Heart right ventricle (tissue), 16 donors: Measurements from ENCODE around the gene ARL1. TPM values are rescaled to one million over a fixed set of nuclear protein-coding genes. Genes with fewer than 3 reads are reported as not detected.
A peak's percentile ranks its signal among the peaks of the same experiment; 100 is the strongest.

Experiments
- ATAC-seq, 8 donors: fragments of 200-7000 bp; cut with Tn5 transposase; one replicate each; pipeline ENCODE4 v1.9.1; 2020; ENCODE audit warnings: mild to moderate bottlenecking in 8 of 8, moderate library complexity in 8 of 8, moderate number of reproducible peaks in 1 of 8
- DNase-seq, 2 donors: peaks; one replicate each; pipeline ENCODE4 v3.0.0-alpha.2; 2020
- H3K27ac ChIP-seq, 10 donors: fragments of 200-600 bp; sonication (generic) in 2 of 10; one replicate each; pipeline versions ENCODE4 v1.5.0 to v1.8.0; 2020 to 2022; ENCODE audit warnings: mild to moderate bottlenecking in 3 of 10
- H3K27me3 ChIP-seq, 7 donors: fragments of 200-600 bp; one replicate each; pipeline ENCODE4 v1.8.0; 2021 to 2022; ENCODE audit warnings: mild to moderate bottlenecking in 2 of 7
- H3K36me3 ChIP-seq, 9 donors: fragments of 200-600 bp; sonication (generic) in 1 of 9; one replicate each; pipeline versions ENCODE4 v1.5.0 to v1.8.0; 2020 to 2022; ENCODE audit warnings: mild to moderate bottlenecking in 2 of 9
- H3K4me1 ChIP-seq, 9 donors: fragments of 200-600 bp; sonication (generic) in 1 of 9; one replicate each; pipeline versions ENCODE4 v1.5.0 to v1.8.0; 2020 to 2022; ENCODE audit warnings: mild to moderate bottlenecking in 4 of 9
- H3K4me3 ChIP-seq, 10 donors: fragments of 200-600 bp; sonication (generic) in 2 of 10; one replicate each; pipeline versions ENCODE4 v1.5.0 to v1.8.0; 2020 to 2022; ENCODE audit warnings: mild to moderate bottlenecking in 7 of 10, moderate library complexity in 2 of 10
- H3K9me3 ChIP-seq, 11 donors: fragments of 200-600 bp in 10 of 11; sonication (generic) in 2 of 11; one replicate each; pipeline versions ENCODE4 v1.5.0 to v1.8.0; 2013 to 2022; ENCODE audit warnings: mild to moderate bottlenecking in 2 of 11, control low read depth in 1 of 11, moderate library complexity in 1 of 11
- WGBS, 2 donors: extraction: QIAGEN DNeasy Blood & Tissue Kit; methylation state at CpG; one replicate each; pipeline ENCODE4 v1.1.7; 2013; ENCODE audit warnings: inconsistent platforms in 1 of 2; 5-methylcytosine and 5-hydroxymethylcytosine counted together
- intact Hi-C, 10 donors: fragments of 100-400 bp; cut with DNase I; formaldehyde crosslinking; loops; one replicate each; pipeline versions ENCODE4 v1.11.1 to v1.14.2; 2022
- long read RNA-seq, 3 donors: library from polyadenylated mRNA; unstranded; transcript quantifications; one replicate each; pipeline ENCODE4 v2.0.0, GENCODE V29; 2020 to 2021
- polyA plus RNA-seq, 2 donors: library from polyadenylated mRNA; stranded (reverse); fragments of 200-250 nt; gene quantifications; one replicate each; pipeline ENCODE4 v1.2.3, GENCODE V29; 2013
- total RNA-seq, 10 donors: library from RNA; stranded (reverse); fragmentation: NEBNext Ultra II Directional in 3 of 10; extraction: Animal tissue kit (Norgen Biotek cat#: 25700) in 3 of 10; gene quantifications; one replicate each; pipeline versions ENCODE4 v1.2.1 to v1.2.4, GENCODE V29; 2021 to 2023
- TF ChIP-seq, protein P1 (sequence below), 9 donors: fragments of 200-600 bp; sonication (generic) in 2 of 9; IDR thresholded peaks; one replicate each; pipeline versions ENCODE4 v1.5.0 to v1.8.0; 2021 to 2022; ENCODE audit warnings: antibody characterized with exemption in 9 of 9, mild to moderate bottlenecking in 5 of 9, moderate library complexity in 1 of 9
- donor health status: Arrhythmogenic right ventricular cardiomyopathy.
- donor health status: ischemic (EF 13 %, LVEDD 7.1; RV severe dilation, severe dysfunction).
- donor health status: healthy with polysubstance abuse.
- donor health status: DM: no; HTN: yes; CAD: no.
- donor health status: DM: no; HTN: no; CAD: no.
- donor health status: ischemic (EF 25% LVEDD 6.9; RV normal size, moderate dysfunction).
- donor health status: ischemic (EF 25% LVEDD 5.7; RV mildly dilated, moderate dysfunction).
- donor health status: healthy.
- donor health status: DM: yes; HTN: yes; CAD: no.
- donor health status: Ischemic cardiomyopathy.
- donor health status: ischemic (EF 35%, LVEDD 5.7; RV mildly dilated, moderate dysfunction).
- donor health status: nonischemic (EF 11% LVEDD 7.7; RV severe dilation, severe dysfunction).
- donor health status: DM: yes; HTN: yes; CAD: no.
- donor health status: PGD.
- donor health status: ischemic (EF 29% LVEDD 5.4; RV normal size, mild dysfunction).
- donor health status: nonischemic (EF 23%, LVEDD 6.1; RV moderate dilation, normal function).

The ARL1 gene
- total RNA-seq = 100 to 1,000 TPM in 4 of 10 donors, 10 to 100 TPM in 6; 81.5 to 113 (median 95.5) TPM
- 10 to 100 TPM; 22.2 to 56.8 TPM for polyA plus RNA-seq
- long read RNA-seq, donor 1, transcript ARL1-201 (6 exons, 3,241 nt) = major isoform, 102 of 113 reads
- long read RNA-seq, donor 1, partial matches to known transcripts = 1 of 113 reads
- long read RNA-seq, donor 1, other reads (novel, unspliced or antisense) = 10 of 113 reads
- long read RNA-seq, donor 2, transcript ARL1-201 (6 exons, 3,241 nt) = major isoform, 112 of 126 reads
- long read RNA-seq, donor 2, partial matches to known transcripts = 0 of 126 reads
- long read RNA-seq, donor 2, other reads (novel, unspliced or antisense) = 12 of 126 reads
- long read RNA-seq, donor 3, transcript ARL1-201 (6 exons, 3,241 nt) = major isoform, 259 of 291 reads
- long read RNA-seq, donor 3, transcript ARL1-203 (5 exons, 1,231 nt) = minor isoform, 8 of 291 reads
- long read RNA-seq, donor 3, partial matches to known transcripts = 5 of 291 reads
- long read RNA-seq, donor 3, other reads (novel, unspliced or antisense) = 19 of 291 reads

DNA sequence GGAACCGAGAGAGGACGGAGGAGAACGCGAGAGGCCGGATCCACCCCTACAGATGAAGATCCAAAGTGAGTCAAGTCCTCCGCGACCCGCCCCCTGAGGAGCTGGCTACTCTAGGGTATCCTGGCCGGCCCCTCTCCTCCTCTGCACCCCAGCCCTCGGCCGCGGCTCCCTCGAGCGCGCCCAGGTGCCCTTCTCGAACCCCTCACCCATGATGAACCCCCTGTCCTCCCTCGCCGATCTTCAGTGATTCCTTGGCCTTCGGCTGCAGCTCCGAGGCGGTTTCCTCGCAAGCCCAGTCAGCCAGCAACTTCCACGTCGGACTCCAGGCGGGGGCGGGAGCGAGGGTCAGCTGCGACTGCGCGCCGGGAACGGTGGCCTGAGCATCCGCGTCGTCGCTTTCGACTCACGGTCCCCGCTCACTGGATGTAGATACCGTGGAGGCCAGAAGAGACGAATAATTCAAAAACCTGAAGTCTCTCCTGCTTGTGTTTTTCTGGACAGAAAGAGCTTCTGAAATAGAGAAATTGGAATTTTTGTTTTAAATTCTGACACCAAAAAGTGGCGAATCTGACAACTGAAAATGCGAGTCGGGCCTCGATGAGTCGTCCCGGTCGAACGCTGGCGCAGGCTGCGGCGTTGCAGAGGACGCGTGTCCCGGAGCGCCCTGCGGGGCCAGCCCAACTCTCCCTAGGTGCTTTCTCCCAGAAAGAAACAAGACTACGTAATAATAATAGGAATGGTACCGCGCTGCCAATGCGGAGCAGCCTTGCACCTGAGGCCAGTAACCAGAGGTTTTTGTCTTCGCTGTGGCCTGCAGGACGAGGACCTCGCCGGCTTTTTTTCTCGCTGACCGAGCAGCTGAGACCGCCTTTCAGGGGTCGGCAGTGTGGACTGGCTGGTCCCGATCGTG is at the start of gene ARL1:
ARL1 (minus strand) TSS at position 337 of the 910 bp plus-strand sequence; CDS start at position 210, 127 bp downstream.
- Histone ChIP-seq H3K4me3 (peak within 1 kb of the TSS; percentile 68 to 95 (median 80)), H3K27ac (peak within 1 kb of the TSS; percentile 86 to 98 (median 94)), H3K4me1 (peaks cover 5 to 33% (median 26%) of the 10 kb centered on the region in 9 donors), H3K9me3 (no peaks in the 10 kb centered on the region), H3K27me3 (no peaks in the 10 kb centered on the region), H3K36me3 (peaks cover 0 to 20% (median 0%) of the 10 kb centered on the region in 9 donors)
- peak; percentile 92 to 98 (median 96) for ATAC-seq
- TF ChIP-seq, protein P1, sequence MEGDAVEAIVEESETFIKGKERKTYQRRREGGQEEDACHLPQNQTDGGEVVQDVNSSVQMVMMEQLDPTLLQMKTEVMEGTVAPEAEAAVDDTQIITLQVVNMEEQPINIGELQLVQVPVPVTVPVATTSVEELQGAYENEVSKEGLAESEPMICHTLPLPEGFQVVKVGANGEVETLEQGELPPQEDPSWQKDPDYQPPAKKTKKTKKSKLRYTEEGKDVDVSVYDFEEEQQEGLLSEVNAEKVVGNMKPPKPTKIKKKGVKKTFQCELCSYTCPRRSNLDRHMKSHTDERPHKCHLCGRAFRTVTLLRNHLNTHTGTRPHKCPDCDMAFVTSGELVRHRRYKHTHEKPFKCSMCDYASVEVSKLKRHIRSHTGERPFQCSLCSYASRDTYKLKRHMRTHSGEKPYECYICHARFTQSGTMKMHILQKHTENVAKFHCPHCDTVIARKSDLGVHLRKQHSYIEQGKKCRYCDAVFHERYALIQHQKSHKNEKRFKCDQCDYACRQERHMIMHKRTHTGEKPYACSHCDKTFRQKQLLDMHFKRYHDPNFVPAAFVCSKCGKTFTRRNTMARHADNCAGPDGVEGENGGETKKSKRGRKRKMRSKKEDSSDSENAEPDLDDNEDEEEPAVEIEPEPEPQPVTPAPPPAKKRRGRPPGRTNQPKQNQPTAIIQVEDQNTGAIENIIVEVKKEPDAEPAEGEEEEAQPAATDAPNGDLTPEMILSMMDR (IDR thresholded peaks at IDR 0.05) = peak in 1 of 9 donors; percentile 10
- WGBS, 2 donors = 0 to 1% methylated on average over 71 of the region's 71 CpGs
- intact Hi-C loops = loop anchor here in 1 of 10 donors (10.0 kb wide), 1 partner anchor 367 kb away; no protein-coding TSS in a partner anchor
- peak; percentile 87 to 89 for DNase-seq

DNA sequence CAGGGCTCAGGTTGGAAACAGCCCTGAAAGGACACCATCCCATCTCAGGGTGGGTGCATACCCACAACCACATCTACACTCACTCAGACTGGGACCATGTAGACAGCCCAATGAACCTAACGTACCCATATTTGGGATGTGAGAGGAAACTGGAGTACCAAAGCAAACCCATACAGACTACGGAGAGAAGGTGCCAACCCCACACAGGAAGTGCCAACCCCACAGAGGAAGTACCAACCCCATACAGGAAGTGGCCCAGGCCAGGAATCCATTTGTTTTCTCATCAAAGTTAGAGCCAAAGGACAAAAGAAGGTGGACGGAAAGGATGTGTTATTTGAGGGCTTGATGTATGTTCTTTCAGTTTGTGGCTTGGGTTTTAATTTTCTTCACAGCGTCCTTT is 48.1 kb upstream of the ARL1 start:
- no peaks in the 10 kb centered on the region for H3K36me3 ChIP-seq
- DNase-seq = no peak
- intact Hi-C loops = no loop called here
- H3K4me3 ChIP-seq = no peak overlapping the region
- H3K4me1 ChIP-seq = peaks cover 0 to 25% (median 0%) of the 10 kb centered on the region in 9 donors
- TF ChIP-seq, protein P1 (IDR thresholded peaks at IDR 0.05) = no peak
- no peak for ATAC-seq
- WGBS, 2 donors = 70 to 83% methylated on average over 4 of the region's 4 CpGs
- H3K27me3 ChIP-seq = no peaks in the 10 kb centered on the region
- H3K9me3 ChIP-seq = peaks cover 0 to 13% (median 0%) of the 10 kb centered on the region in 11 donors
- no peak overlapping the region for H3K27ac ChIP-seq

DNA sequence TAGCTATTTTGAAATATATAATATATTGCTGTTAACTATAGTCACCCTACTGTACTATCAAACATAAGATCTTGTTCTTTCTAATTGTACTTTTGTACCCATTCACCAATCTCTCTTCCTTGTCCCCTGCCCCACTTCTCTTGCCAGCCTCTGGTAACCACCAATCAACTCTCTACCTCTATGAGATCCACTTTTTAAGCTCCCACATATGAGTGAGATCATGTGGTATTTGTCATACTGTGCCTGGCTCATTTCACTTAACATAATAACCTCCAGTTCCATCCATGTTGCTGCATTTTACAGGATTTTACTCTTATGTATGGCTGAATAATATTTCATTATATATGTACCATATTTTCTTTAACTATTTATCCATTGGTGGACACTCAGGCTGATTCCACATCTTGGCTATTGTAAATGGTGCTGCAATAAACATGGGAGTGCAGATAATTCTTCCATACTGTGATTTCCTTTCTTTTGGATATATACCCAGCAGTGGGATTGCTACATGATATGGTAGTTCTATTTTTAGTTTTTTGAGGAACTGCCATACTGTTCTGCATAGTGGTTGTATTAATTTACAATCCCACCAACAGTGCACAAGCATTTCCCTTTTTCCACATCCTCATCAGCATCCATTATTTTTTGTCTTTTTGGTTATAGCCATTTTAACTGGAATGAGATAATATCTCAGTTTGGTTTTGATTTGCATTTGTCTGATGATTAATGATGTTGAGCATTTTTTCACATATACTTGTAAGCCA is 34.1 kb upstream of the ARL1 start:
- no peak for ATAC-seq
- DNase-seq = no peak
- Histone ChIP-seq H3K27ac (no peak overlapping the region), H3K36me3 (no peaks in the 10 kb centered on the region), H3K9me3 (no peaks in the 10 kb centered on the region), H3K27me3 (peaks cover 0 to 5% (median 0%) of the 10 kb centered on the region in 7 donors), H3K4me1 (peaks cover 0 to 20% (median 0%) of the 10 kb centered on the region in 9 donors), H3K4me3 (no peak overlapping the region)
- intact Hi-C loops = no loop called here
- TF ChIP-seq, protein P1 (IDR thresholded peaks at IDR 0.05) = no peak
